Hepatocyte (in vitro differentiated cells): ENCODE data around the gene ENPP7. TPM values are rescaled to one million over a fixed set of nuclear protein-coding genes. Genes with fewer than 3 reads are reported as not detected.
A peak's percentile ranks its signal among the peaks of the same experiment; 100 is the strongest.

Experiments
- DNase-seq: peaks from one replicate; pipeline ENCODE4 v3.0.0-alpha.2; 2016; ENCODE audit warnings: low spot score
- H2AFZ ChIP-seq: fragments of 200-600 bp; sonication (generic); 2 replicates; pipeline ENCODE4 v1.6.0; 2016; ENCODE audit warnings: antibody characterized with exemption, mild to moderate bottlenecking
- H3K27ac ChIP-seq: fragments of 200-600 bp; sonication (generic); 2 replicates; pipeline ENCODE4 v1.5.1; 2016; ENCODE audit warnings: mild to moderate bottlenecking
- H3K27me3 ChIP-seq: fragments of 200-600 bp; sonication (generic); 2 replicates; pipeline ENCODE4 v1.6.1; 2016
- H3K36me3 ChIP-seq: fragments of 200-600 bp; sonication (generic); replicated peaks from 2 replicates; pipeline ENCODE4 v1.5.1; 2016; ENCODE audit warnings: low read depth; ENCODE audit not compliant: insufficient read depth
- H3K4me1 ChIP-seq: fragments of 200-600 bp; sonication (generic); 2 replicates; pipeline ENCODE4 v1.5.1; 2016; ENCODE audit warnings: mild to moderate bottlenecking, moderate library complexity; ENCODE audit not compliant: insufficient read depth
- H3K4me2 ChIP-seq: fragments of 200-600 bp; sonication (generic); 2 replicates; pipeline ENCODE4 v1.6.0; 2016
- H3K4me3 ChIP-seq: fragments of 200-600 bp; sonication (generic); 2 replicates; pipeline ENCODE4 v1.5.1; 2016; ENCODE audit warnings: mild to moderate bottlenecking
- H3K79me2 ChIP-seq: fragments of 200-600 bp; sonication (generic); 2 replicates; pipeline ENCODE4 v1.6.0; 2017; ENCODE audit warnings: mild to moderate bottlenecking
- H3K9me2 ChIP-seq: fragments of 200-600 bp; sonication (generic); replicated peaks from 2 replicates; pipeline ENCODE4 v1.6.0; 2017; ENCODE audit warnings: mild to moderate bottlenecking; ENCODE audit not compliant: insufficient read depth
- H3K9me3 ChIP-seq: fragments of 200-600 bp; sonication (generic); 2 replicates; pipeline ENCODE4 v1.5.1; 2016; ENCODE audit warnings: low read depth, mild to moderate bottlenecking
- H4K20me1 ChIP-seq: fragments of 200-600 bp; sonication (generic); 2 replicates; pipeline ENCODE4 v1.6.0; 2016; ENCODE audit warnings: mild to moderate bottlenecking; ENCODE audit not compliant: insufficient read depth, poor library complexity, severe bottlenecking
- EZH2 ChIP-seq: fragments of 200-600 bp; sonication (generic); IDR thresholded peaks from 2 replicates; pipeline ENCODE4 v1.6.1; 2016; ENCODE audit warnings: antibody characterized with exemption, mild to moderate bottlenecking, borderline replicate concordance
- EZH2phosphoT487 ChIP-seq: fragments of 200-600 bp; sonication (generic); IDR thresholded peaks from one replicate; pipeline ENCODE4 v1.6.1; 2018; ENCODE audit warnings: antibody characterized with exemption, mild to moderate bottlenecking, low read depth, moderate library complexity; ENCODE audit not compliant: unreplicated experiment, severe bottlenecking
- WGBS: methylation state at CpG from one replicate; pipeline ENCODE4 v1.1.6; 2016; ENCODE audit warnings: low lambda C conversion rate; ENCODE audit errors: missing lambda C conversion rate; 5-methylcytosine and 5-hydroxymethylcytosine counted together
- polyA plus RNA-seq: library from polyadenylated mRNA; unstranded; fragments of >200 nt; fragmentation: Nextera tagmentation; extraction: Ambion mirVana; gene quantifications from 2 replicates; pipeline ENCODE4 v1.2.1, GENCODE V29; 2016
- total RNA-seq: library from RNA; depleted of rRNA; stranded (reverse); fragments of >200 nt; gene quantifications from 2 replicates; pipeline ENCODE4 v1.2.3, GENCODE V29; 2014
- TF ChIP-seq, protein P1 (sequence below): fragments of 200-600 bp; sonication (generic); IDR thresholded peaks from 2 replicates; pipeline ENCODE4 v1.5.1; 2016; ENCODE audit warnings: antibody characterized with exemption, mild to moderate bottlenecking; ENCODE audit not compliant: poor library complexity

Gene ENPP7
- total and polyA plus RNA-seq, 2 experiments from 2014 or later: 22.2 to 30.2 TPM

GRCh38 chr17:79779661-79780365 is 49.1 kb downstream of the ENPP7 start:
- no peak overlapping the region for H3K27ac ChIP-seq
- no peak overlapping the region for H3K4me3 ChIP-seq
- H3K27me3 ChIP-seq: no peaks in the 10 kb centered on the region
- H4K20me1 ChIP-seq: peaks cover 16% of the 10 kb centered on the region
- H3K9me3 ChIP-seq: no peaks in the 10 kb centered on the region
- H3K4me1 ChIP-seq: peaks cover 35% of the 10 kb centered on the region
- H3K9me2 ChIP-seq: no peaks in the 10 kb centered on the region
- no peak for DNase-seq
- no peak overlapping the region for H2AFZ ChIP-seq
- H3K79me2 ChIP-seq: peaks cover 25% of the 10 kb centered on the region
- peak overlapping the region; percentile 95 for H3K4me2 ChIP-seq
- TF ChIP-seq, protein P1, sequence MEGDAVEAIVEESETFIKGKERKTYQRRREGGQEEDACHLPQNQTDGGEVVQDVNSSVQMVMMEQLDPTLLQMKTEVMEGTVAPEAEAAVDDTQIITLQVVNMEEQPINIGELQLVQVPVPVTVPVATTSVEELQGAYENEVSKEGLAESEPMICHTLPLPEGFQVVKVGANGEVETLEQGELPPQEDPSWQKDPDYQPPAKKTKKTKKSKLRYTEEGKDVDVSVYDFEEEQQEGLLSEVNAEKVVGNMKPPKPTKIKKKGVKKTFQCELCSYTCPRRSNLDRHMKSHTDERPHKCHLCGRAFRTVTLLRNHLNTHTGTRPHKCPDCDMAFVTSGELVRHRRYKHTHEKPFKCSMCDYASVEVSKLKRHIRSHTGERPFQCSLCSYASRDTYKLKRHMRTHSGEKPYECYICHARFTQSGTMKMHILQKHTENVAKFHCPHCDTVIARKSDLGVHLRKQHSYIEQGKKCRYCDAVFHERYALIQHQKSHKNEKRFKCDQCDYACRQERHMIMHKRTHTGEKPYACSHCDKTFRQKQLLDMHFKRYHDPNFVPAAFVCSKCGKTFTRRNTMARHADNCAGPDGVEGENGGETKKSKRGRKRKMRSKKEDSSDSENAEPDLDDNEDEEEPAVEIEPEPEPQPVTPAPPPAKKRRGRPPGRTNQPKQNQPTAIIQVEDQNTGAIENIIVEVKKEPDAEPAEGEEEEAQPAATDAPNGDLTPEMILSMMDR: no peak
- TF ChIP-seq EZH2 (no peak), EZH2phosphoT487 (no peak)
- WGBS: 88% methylated on average over 10 of the region's 10 CpGs
- no peaks in the 10 kb centered on the region for H3K36me3 ChIP-seq

GRCh38 chr17:79781012-79781650 is 50.4 kb downstream of the ENPP7 start:
- Histone ChIP-seq H3K9me2 (no peaks in the 10 kb centered on the region), H3K79me2 (peaks cover 25% of the 10 kb centered on the region), H3K27me3 (no peaks in the 10 kb centered on the region), H3K4me2 (no peak overlapping the region), H2AFZ (no peak overlapping the region), H3K36me3 (no peaks in the 10 kb centered on the region), H3K9me3 (no peaks in the 10 kb centered on the region), H3K4me1 (peaks cover 26% of the 10 kb centered on the region), H3K4me3 (no peak overlapping the region), H4K20me1 (peaks cover 16% of the 10 kb centered on the region), H3K27ac (no peak overlapping the region)
- 93% methylated on average over 11 of the region's 12 CpGs for WGBS
- TF ChIP-seq EZH2phosphoT487: no peak
- no peak for TF ChIP-seq EZH2
- TF ChIP-seq, protein P1: no peak
- no peak for DNase-seq

DNA sequence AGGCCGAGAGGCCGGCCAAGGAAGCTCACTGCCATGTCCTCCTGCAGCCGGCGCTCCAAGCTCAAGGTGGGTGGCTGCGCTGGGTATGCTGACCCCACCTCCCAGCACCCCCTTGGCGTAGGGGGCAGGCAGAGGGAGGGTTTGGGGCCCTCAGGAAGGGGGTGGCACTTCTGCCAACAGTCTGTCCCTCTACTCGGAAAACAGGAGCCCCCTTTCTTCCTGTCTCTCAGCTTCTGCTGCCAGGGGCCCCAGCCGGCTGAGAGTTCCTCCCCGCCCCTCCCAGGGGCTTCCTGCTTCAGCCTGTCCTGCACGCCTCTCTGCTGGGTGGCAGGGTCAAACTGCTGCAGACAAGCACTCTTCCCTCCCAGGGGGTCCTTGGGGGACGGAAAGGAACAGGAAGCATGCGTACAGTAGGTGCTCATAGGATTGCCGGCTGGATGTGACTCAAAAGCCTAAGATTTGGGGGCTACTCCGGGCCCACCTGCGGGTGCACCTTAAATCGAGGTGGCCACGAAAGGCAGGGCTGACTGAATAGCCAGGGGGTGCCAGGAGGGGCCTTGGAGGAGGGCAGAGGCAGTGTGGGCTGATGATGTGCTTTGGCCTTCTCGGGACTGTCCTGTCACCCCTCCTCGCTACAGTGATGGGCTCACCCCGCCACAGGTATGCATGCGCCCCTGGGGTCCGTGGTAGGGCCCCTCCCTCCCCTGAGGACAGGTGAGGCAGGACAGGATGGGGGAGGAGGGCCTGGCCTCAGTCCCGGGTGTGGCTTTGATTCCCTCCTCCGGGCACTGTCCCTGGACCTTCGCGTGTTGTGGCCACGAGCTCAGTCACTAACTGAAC is 51.2 kb downstream of the ENPP7 start:
- no peak overlapping the region for H3K4me3 ChIP-seq
- no peak overlapping the region for H3K27ac ChIP-seq
- H4K20me1 ChIP-seq: peaks cover 16% of the 10 kb centered on the region
- peaks cover 3% of the 10 kb centered on the region for H3K27me3 ChIP-seq
- no peak overlapping the region for H3K4me2 ChIP-seq
- H3K4me1 ChIP-seq: peaks cover 18% of the 10 kb centered on the region
- H3K9me3 ChIP-seq: no peaks in the 10 kb centered on the region
- TF ChIP-seq EZH2 (no peak), EZH2phosphoT487 (no peak)
- TF ChIP-seq, protein P1: no peak
- DNase-seq: no peak
- H3K36me3 ChIP-seq: no peaks in the 10 kb centered on the region
- H2AFZ ChIP-seq: no peak overlapping the region
- 93% methylated on average over 22 of the region's 27 CpGs for WGBS
- H3K79me2 ChIP-seq: peaks cover 25% of the 10 kb centered on the region
- H3K9me2 ChIP-seq: no peaks in the 10 kb centered on the region
